ENCODE results near the gene ERBB2.

Gene ERBB2

DNA sequence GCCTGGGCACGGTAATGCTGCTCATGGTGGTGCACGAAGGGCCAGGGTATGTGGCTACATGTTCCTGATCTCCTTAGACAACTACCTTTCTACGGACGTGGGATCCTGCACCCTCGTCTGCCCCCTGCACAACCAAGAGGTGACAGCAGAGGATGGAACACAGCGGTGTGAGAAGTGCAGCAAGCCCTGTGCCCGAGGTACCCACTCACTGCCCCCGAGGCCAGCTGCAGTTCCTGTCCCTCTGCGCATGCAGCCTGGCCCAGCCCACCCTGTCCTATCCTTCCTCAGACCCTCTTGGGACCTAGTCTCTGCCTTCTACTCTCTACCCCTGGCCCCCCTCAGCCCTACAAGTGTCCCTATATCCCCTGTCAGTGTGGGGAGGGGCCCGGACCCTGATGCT is 12.0 kb downstream of the ERBB2 start:
- no peak for DNase-seq
- Histone ChIP-seq H3K4me3 (ENCODE audit: low read depth, low read length) (no peak overlapping the region), H3K36me3 (no peaks in the 10 kb centered on the region), H3K9me3 (no peaks in the 10 kb centered on the region), H3K27me3 (peaks cover 5% of the 10 kb centered on the region; the same call in 1 of the 2 replicates), H3K4me1 (no peaks in the 10 kb centered on the region)
- TF ChIP-seq CTCF (IDR thresholded peaks at IDR 0.05; ENCODE audit: low read depth, low read length) = no peak

- no peak for TF ChIP-seq CTCF (IDR thresholded peaks at IDR 0.05; ENCODE audit: low read depth, low read length)
- H3K4me1 ChIP-seq = no peaks in the 10 kb centered on the region
- no peaks in the 10 kb centered on the region for H3K36me3 ChIP-seq
- H3K9me3 ChIP-seq = no peaks in the 10 kb centered on the region
- H3K4me3 ChIP-seq (ENCODE audit: low read depth, low read length) = no peak overlapping the region
- DNase-seq = no peak
- peaks cover 11% of the 10 kb centered on the region; the same call in 1 of the 2 replicates for H3K27me3 ChIP-seq
Measured at GRCh38 chr17:39714234-39714633, 14.4 kb downstream of the ERBB2 start.

GRCh38 chr17:39715375-39716072 is 15.7 kb downstream of the ERBB2 start:
- TF ChIP-seq CTCF (IDR thresholded peaks at IDR 0.05; ENCODE audit: low read depth, low read length) = no peak
- H3K9me3 ChIP-seq = no peaks in the 10 kb centered on the region
- H3K27me3 ChIP-seq = peaks cover 11% of the 10 kb centered on the region; the same call in 1 of the 2 replicates
- DNase-seq = no peak
- no peaks in the 10 kb centered on the region for H3K4me1 ChIP-seq
- no peaks in the 10 kb centered on the region for H3K36me3 ChIP-seq
- H3K4me3 ChIP-seq (ENCODE audit: low read depth, low read length) = no peak overlapping the region

DNA sequence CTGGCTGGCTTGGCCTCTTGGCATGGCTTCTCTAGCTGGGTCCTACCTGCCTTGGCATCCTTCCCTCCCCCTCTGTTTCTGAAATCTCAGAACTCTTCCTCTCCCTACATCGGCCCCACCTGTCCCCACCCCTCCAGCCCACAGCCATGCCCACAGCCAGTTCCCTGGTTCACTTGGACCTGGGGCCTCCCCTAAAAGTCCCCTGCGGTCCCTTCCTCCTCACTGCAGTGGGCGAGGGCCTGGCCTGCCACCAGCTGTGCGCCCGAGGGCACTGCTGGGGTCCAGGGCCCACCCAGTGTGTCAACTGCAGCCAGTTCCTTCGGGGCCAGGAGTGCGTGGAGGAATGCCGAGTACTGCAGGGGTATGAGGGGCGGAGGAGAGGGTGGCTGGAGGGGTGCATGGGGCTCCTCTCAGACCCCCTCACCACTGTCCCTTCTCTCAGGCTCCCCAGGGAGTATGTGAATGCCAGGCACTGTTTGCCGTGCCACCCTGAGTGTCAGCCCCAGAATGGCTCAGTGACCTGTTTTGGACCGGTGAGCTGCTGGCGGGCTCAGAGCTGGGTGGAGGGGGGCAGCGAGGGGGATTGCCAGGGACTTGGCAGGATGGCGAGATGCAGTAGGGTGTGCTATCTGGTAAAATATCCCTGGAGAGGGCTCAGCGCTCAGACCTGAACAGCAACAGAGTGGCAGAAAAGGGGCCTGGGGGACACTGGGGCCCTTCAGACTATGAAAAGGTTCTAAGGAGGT is 16.4 kb downstream of the ERBB2 start:
- TF ChIP-seq CTCF (IDR thresholded peaks at IDR 0.05; ENCODE audit: low read depth, low read length) = no peak
- Histone ChIP-seq H3K27me3 (peaks cover 11% of the 10 kb centered on the region; the same call in 1 of the 2 replicates), H3K9me3 (no peaks in the 10 kb centered on the region), H3K4me3 (ENCODE audit: low read depth, low read length) (no peak overlapping the region), H3K36me3 (no peaks in the 10 kb centered on the region), H3K4me1 (no peaks in the 10 kb centered on the region)
- DNase-seq = no peak

DNA sequence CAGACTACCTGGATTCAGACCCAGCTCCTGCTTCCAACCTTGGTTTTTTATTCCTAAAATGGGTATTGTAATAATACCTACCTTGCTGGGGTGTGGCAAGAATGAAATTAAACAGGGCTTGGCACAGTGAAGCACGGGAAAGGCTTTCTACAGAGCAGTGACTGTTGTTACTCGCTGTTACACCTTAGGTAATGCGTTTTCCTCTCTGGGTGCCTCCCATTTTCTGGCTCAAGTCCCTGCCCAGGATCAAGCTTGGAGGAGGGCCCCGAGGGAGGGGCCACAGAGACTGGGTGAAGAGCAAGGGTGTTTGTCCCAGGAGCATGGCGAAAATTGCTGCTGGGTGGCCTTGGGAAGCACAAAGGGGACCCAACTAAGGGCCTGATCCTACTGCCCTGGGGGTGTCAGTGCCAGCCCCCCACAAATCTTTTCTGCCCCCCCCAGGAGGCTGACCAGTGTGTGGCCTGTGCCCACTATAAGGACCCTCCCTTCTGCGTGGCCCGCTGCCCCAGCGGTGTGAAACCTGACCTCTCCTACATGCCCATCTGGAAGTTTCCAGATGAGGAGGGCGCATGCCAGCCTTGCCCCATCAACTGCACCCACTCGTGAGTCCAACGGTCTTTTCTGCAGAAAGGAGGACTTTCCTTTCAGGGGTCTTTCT is 17.1 kb downstream of the ERBB2 start:
- Histone ChIP-seq H3K27me3 (peaks cover 11% of the 10 kb centered on the region; the same call in 1 of the 2 replicates), H3K4me1 (no peaks in the 10 kb centered on the region), H3K36me3 (no peaks in the 10 kb centered on the region), H3K9me3 (no peaks in the 10 kb centered on the region), H3K4me3 (ENCODE audit: low read depth, low read length) (no peak overlapping the region)
- no peak for DNase-seq
- TF ChIP-seq CTCF (IDR thresholded peaks at IDR 0.05; ENCODE audit: low read depth, low read length) = no peak
